Muscle layer of colon (tissue), 2 donors: ENCODE results near the gene TRUB1.
A peak's percentile ranks its signal among the peaks of the same experiment; 100 is the strongest.
"Not testable (repeated sequence)": the region's sequence is repeated elsewhere in the genome, so short reads cannot be mapped to it uniquely, and the experiment has no call there.

ENCODE experiments used
- H3K27ac ChIP-seq: one replicate; pipeline ENCODE4 v1.7.0; 2013; ENCODE audit warnings: low read depth, mild to moderate bottlenecking, low read length, moderate library complexity
- H3K27me3 ChIP-seq, 2 donors: one replicate each; pipeline ENCODE4 v1.7.0; 2013; ENCODE audit warnings: low read length in 2 of 2, mild to moderate bottlenecking in 2 of 2; ENCODE audit not compliant: insufficient read depth in 2 of 2, control insufficient read depth in 1 of 2
- H3K36me3 ChIP-seq: one replicate; pipeline ENCODE4 v1.7.0; 2013; ENCODE audit warnings: mild to moderate bottlenecking, low read length; ENCODE audit not compliant: insufficient read depth
- H3K4me1 ChIP-seq: one replicate; pipeline ENCODE4 v1.7.0; 2013; ENCODE audit warnings: mild to moderate bottlenecking, low read length; ENCODE audit not compliant: insufficient read depth
- H3K4me3 ChIP-seq, 2 donors: one replicate each; pipeline ENCODE4 v1.7.0; 2013; ENCODE audit warnings: low read length in 2 of 2, low read depth in 1 of 2, mild to moderate bottlenecking in 1 of 2, moderate library complexity in 1 of 2
- H3K9ac ChIP-seq: one replicate; pipeline ENCODE4 v1.7.0; 2013; ENCODE audit warnings: low read length
- H3K9me3 ChIP-seq: one replicate; pipeline ENCODE4 v1.7.0; 2013; ENCODE audit warnings: mild to moderate bottlenecking, low read length
- donor health status: abdominal sarcoma.
- donor health status: Adenocarcinoma of cecum.

The TRUB1 gene

GRCh38 chr10:114937962-114938855 lies at the start of gene TRUB1:
TSS of gene TRUB1 (plus strand) at chr10:114938195. CDS start at chr10:114938254, 59 bp downstream.
- peak within 1 kb of the TSS; percentile 67 for H3K9ac ChIP-seq
- H3K27me3 ChIP-seq, result no peaks in the 10 kb centered on the region
- peaks cover 12% of the 10 kb centered on the region for H3K36me3 ChIP-seq
- H3K4me3 ChIP-seq, result peak within 1 kb of the TSS; percentile 79 to 89
- peak within 1 kb of the TSS; percentile 82 for H3K27ac ChIP-seq
- no peaks in the 10 kb centered on the region for H3K9me3 ChIP-seq
- peaks cover 13% of the 10 kb centered on the region for H3K4me1 ChIP-seq

- Histone ChIP-seq H3K27ac (no peak overlapping the region), H3K36me3 (no peaks in the 10 kb centered on the region), H3K9ac (no peak overlapping the region), H3K4me3 (no peak overlapping the region), H3K4me1 (no peaks in the 10 kb centered on the region), H3K27me3 (no peaks in the 10 kb centered on the region), H3K9me3 (no peaks in the 10 kb centered on the region)
These were observed 44.7 kb upstream of the TRUB1 start for GRCh38 chr10:114893251-114893650.

- no peaks in the 10 kb centered on the region for H3K9me3 ChIP-seq
- no peaks in the 10 kb centered on the region for H3K36me3 ChIP-seq
- no peak overlapping the region for H3K27ac ChIP-seq
- H3K4me1 ChIP-seq, result no peaks in the 10 kb centered on the region
- no peak overlapping the region for H3K4me3 ChIP-seq
- H3K9ac ChIP-seq, result no peak overlapping the region
- no peaks in the 10 kb centered on the region for H3K27me3 ChIP-seq
These were observed 43.1 kb upstream of the TRUB1 start for GRCh38 chr10:114894911-114895310.

GRCh38 chr10:114897011-114897410 lies 41.0 kb upstream of the TRUB1 start:
- H3K36me3 ChIP-seq, H3K9me3 ChIP-seq, H3K4me3 ChIP-seq, H3K9ac ChIP-seq, H3K27me3 ChIP-seq, H3K4me1 ChIP-seq, H3K27ac ChIP-seq: not testable (repeated sequence)

- no peaks in the 10 kb centered on the region for H3K9me3 ChIP-seq
- H3K27ac ChIP-seq, result no peak overlapping the region
- H3K36me3 ChIP-seq, result no peaks in the 10 kb centered on the region
- no peaks in the 10 kb centered on the region for H3K4me1 ChIP-seq
- no peak overlapping the region for H3K4me3 ChIP-seq
- H3K27me3 ChIP-seq, result no peaks in the 10 kb centered on the region
- H3K9ac ChIP-seq, result no peak overlapping the region
These were observed 40.4 kb upstream of the TRUB1 start for GRCh38 chr10:114897593-114897992.

GRCh38 chr10:114899982-114900381 lies 38.0 kb upstream of the TRUB1 start:
- Histone ChIP-seq H3K4me1 (no peaks in the 10 kb centered on the region), H3K9me3 (no peaks in the 10 kb centered on the region), H3K4me3 (no peak overlapping the region), H3K9ac (no peak overlapping the region), H3K36me3 (no peaks in the 10 kb centered on the region), H3K27ac (no peak overlapping the region), H3K27me3 (no peaks in the 10 kb centered on the region)

GRCh38 chr10:114900658-114901057 lies 37.3 kb upstream of the TRUB1 start:
- H3K27me3 ChIP-seq, result no peaks in the 10 kb centered on the region
- H3K9me3 ChIP-seq, result no peaks in the 10 kb centered on the region
- H3K36me3 ChIP-seq, result no peaks in the 10 kb centered on the region

GRCh38 chr10:114902151-114902550 lies 35.8 kb upstream of the TRUB1 start:
- no peaks in the 10 kb centered on the region for H3K27me3 ChIP-seq
- H3K9me3 ChIP-seq, result no peaks in the 10 kb centered on the region
- no peak overlapping the region for H3K27ac ChIP-seq
- no peak overlapping the region for H3K9ac ChIP-seq
- H3K4me3 ChIP-seq, result no peak overlapping the region
- H3K4me1 ChIP-seq, result no peaks in the 10 kb centered on the region
- H3K36me3 ChIP-seq, result no peaks in the 10 kb centered on the region

More at GRCh38 chr10:114900658-114901057, 37.3 kb upstream of the TRUB1 start:
- H3K27ac ChIP-seq, result no peak overlapping the region
- H3K9ac ChIP-seq, result no peak overlapping the region
- no peak overlapping the region for H3K4me3 ChIP-seq
- H3K4me1 ChIP-seq, result no peaks in the 10 kb centered on the region

GRCh38 chr10:114905450-114905849 lies 32.5 kb upstream of the TRUB1 start:
- H3K36me3 ChIP-seq, result no peaks in the 10 kb centered on the region
- no peak overlapping the region for H3K4me3 ChIP-seq
- H3K4me1 ChIP-seq, result no peaks in the 10 kb centered on the region
- H3K9me3 ChIP-seq, result no peaks in the 10 kb centered on the region
- no peak overlapping the region for H3K27ac ChIP-seq
- H3K9ac ChIP-seq, result no peak overlapping the region
- H3K27me3 ChIP-seq, result no peaks in the 10 kb centered on the region

GRCh38 chr10:114906981-114907380 lies 31.0 kb upstream of the TRUB1 start:
- no peaks in the 10 kb centered on the region for H3K4me1 ChIP-seq
- H3K36me3 ChIP-seq, result no peaks in the 10 kb centered on the region
- no peak overlapping the region for H3K4me3 ChIP-seq
- no peak overlapping the region for H3K27ac ChIP-seq
- no peaks in the 10 kb centered on the region for H3K9me3 ChIP-seq
- no peaks in the 10 kb centered on the region for H3K27me3 ChIP-seq
- no peak overlapping the region for H3K9ac ChIP-seq

GRCh38 chr10:114908896-114909295 lies 29.1 kb upstream of the TRUB1 start:
- no peak overlapping the region for H3K9ac ChIP-seq
- H3K27ac ChIP-seq, result no peak overlapping the region
- no peaks in the 10 kb centered on the region for H3K36me3 ChIP-seq
- no peaks in the 10 kb centered on the region for H3K9me3 ChIP-seq
- H3K4me3 ChIP-seq, result no peak overlapping the region
- no peaks in the 10 kb centered on the region for H3K4me1 ChIP-seq
- H3K27me3 ChIP-seq, result no peaks in the 10 kb centered on the region
